Adrenal gland (tissue), 5 donors: Measurements from ENCODE around the gene GMDS.

Source experiments
- POLR2A ChIP-seq, 2 donors: fragments of 450-650 bp; IDR thresholded peaks; one replicate each; pipeline ENCODE4 v1.6.1; 2017; ENCODE audit warnings: antibody characterized with exemption in 2 of 2, mild to moderate bottlenecking in 2 of 2, moderate library complexity in 1 of 2
- TF ChIP-seq, protein P1 (sequence below), 6 experiments: fragments of 450-650 bp in 4 of 6; fragments of 200-600 bp in 2 of 6; sonication (generic) in 1 of 6; IDR thresholded peaks; 1 replicate in 5 of 6; 2 replicates in 1 of 6; pipeline versions ENCODE4 v1.5.1 to v1.8.0; 2016 to 2021; ENCODE audit warnings: antibody characterized with exemption in 6 of 6, mild to moderate bottlenecking in 2 of 6, moderate library complexity in 1 of 6
- donor health status: DM: no; HTN: no; CAD: no.

DNA sequence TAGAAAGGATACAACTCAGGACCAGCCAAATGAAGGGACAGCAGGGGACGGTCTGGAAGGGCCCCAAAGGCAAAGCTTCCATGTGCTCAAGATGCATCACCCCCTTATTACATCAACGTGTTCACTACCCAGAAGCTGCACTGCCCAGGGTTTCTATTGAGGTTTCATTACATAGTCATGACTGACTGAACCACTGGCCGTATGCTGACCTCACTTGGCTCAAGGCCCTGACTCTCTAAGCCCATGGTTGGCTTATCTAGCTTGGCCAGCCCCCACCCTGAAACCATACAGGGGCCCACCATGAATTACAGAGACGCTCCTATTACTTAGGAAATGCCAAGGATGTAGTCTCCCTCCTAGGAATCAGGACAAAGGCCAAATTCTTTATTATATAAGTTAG, 456.3 kb downstream of the GMDS start:
- TF ChIP-seq, protein P1, sequence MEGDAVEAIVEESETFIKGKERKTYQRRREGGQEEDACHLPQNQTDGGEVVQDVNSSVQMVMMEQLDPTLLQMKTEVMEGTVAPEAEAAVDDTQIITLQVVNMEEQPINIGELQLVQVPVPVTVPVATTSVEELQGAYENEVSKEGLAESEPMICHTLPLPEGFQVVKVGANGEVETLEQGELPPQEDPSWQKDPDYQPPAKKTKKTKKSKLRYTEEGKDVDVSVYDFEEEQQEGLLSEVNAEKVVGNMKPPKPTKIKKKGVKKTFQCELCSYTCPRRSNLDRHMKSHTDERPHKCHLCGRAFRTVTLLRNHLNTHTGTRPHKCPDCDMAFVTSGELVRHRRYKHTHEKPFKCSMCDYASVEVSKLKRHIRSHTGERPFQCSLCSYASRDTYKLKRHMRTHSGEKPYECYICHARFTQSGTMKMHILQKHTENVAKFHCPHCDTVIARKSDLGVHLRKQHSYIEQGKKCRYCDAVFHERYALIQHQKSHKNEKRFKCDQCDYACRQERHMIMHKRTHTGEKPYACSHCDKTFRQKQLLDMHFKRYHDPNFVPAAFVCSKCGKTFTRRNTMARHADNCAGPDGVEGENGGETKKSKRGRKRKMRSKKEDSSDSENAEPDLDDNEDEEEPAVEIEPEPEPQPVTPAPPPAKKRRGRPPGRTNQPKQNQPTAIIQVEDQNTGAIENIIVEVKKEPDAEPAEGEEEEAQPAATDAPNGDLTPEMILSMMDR (IDR thresholded peaks at IDR 0.05) = no peak
- TF ChIP-seq POLR2A (IDR thresholded peaks at IDR 0.05) = no peak
